Neural progenitor cell (in vitro differentiated cells): ENCODE results near the gene RERG. TPM values are rescaled to one million over a fixed set of nuclear protein-coding genes. Genes with fewer than 3 reads are reported as not detected.

Experiments used
- DNase-seq: peaks from one replicate; pipeline ENCODE4 v3.0.0-alpha.2; 2016; ENCODE audit warnings: low spot score
- H2AFZ ChIP-seq: fragments of 200-600 bp; sonication (generic); replicated peaks from 2 replicates; pipeline ENCODE4 v1.6.1; 2016; ENCODE audit warnings: antibody characterized with exemption
- H3F3A ChIP-seq: fragments of 200-600 bp; sonication (generic); 2 replicates; pipeline ENCODE4 v1.6.1; 2016; ENCODE audit warnings: antibody characterized with exemption, low read depth
- H3K27ac ChIP-seq: fragments of 200-600 bp; sonication (generic); 2 replicates; pipeline ENCODE4 v1.5.1; 2016; ENCODE audit warnings: mild to moderate bottlenecking
- H3K27me3 ChIP-seq: fragments of 200-600 bp; sonication (generic); 2 replicates; pipeline ENCODE4 v1.6.1; 2016; ENCODE audit warnings: mild to moderate bottlenecking, moderate library complexity
- H3K36me3 ChIP-seq: fragments of 200-600 bp; sonication (generic); 2 replicates; pipeline ENCODE4 v1.5.1; 2016
- H3K4me1 ChIP-seq: fragments of 200-600 bp; sonication (generic); 2 replicates; pipeline ENCODE4 v1.6.1; 2016; ENCODE audit warnings: mixed run types
- H3K4me2 ChIP-seq: fragments of 200-600 bp; sonication (generic); 2 replicates; pipeline ENCODE4 v1.6.1; 2016
- H3K4me3 ChIP-seq: fragments of 200-600 bp; sonication (generic); 2 replicates; pipeline ENCODE4 v1.5.1; 2016
- H3K79me2 ChIP-seq: fragments of 200-600 bp; sonication (generic); 2 replicates; pipeline ENCODE4 v1.6.1; 2016; ENCODE audit warnings: low read depth
- H3K9ac ChIP-seq: fragments of 200-600 bp; sonication (generic); 2 replicates; pipeline ENCODE4 v1.6.1; 2016
- H3K9me3 ChIP-seq: fragments of 200-600 bp; sonication (generic); 2 replicates; pipeline ENCODE4 v1.5.1; 2016; ENCODE audit warnings: low read depth
- H4K20me1 ChIP-seq: fragments of 200-600 bp; sonication (generic); 2 replicates; pipeline ENCODE4 v1.6.1; 2016; ENCODE audit warnings: low read depth
- H3K27ac Mint-ChIP-seq: 3 replicates; pipeline ENCODE4 v1.8.0; 2021; ENCODE audit warnings: mixed read lengths
- H3K27me3 Mint-ChIP-seq: 2 replicates; pipeline ENCODE4 v1.8.0; 2022; ENCODE audit warnings: low read depth, mild to moderate bottlenecking, inconsistent platforms, moderate library complexity, mixed read lengths; ENCODE audit not compliant: insufficient read depth
- H3K36me3 Mint-ChIP-seq: 3 replicates; pipeline ENCODE4 v1.8.0; 2021; ENCODE audit warnings: mixed read lengths
- H3K4me1 Mint-ChIP-seq: 3 replicates; pipeline ENCODE4 v1.8.0; 2021; ENCODE audit warnings: mixed read lengths
- H3K4me3 Mint-ChIP-seq: 3 replicates; pipeline ENCODE4 v1.8.0; 2021; ENCODE audit warnings: mild to moderate bottlenecking, moderate library complexity, mixed read lengths
- H3K9me3 Mint-ChIP-seq: 3 replicates; pipeline ENCODE4 v1.8.0; 2020; ENCODE audit warnings: mixed read lengths
- CTCF ChIP-seq: fragments of 200-600 bp; sonication (generic); IDR thresholded peaks from 2 replicates; pipeline ENCODE4 v1.5.1; 2017; ENCODE audit warnings: antibody characterized with exemption, mild to moderate bottlenecking
- EZH2 ChIP-seq: fragments of 200-600 bp; sonication (generic); IDR thresholded peaks from 2 replicates; pipeline ENCODE4 v1.6.1; 2017; ENCODE audit warnings: antibody characterized with exemption, mild to moderate bottlenecking, moderate library complexity
- EZH2phosphoT487 ChIP-seq: fragments of 200-600 bp; sonication (generic); IDR thresholded peaks from 2 replicates; pipeline ENCODE4 v1.6.1; 2017; ENCODE audit warnings: antibody characterized with exemption
- total RNA-seq: library from RNA; depleted of rRNA; stranded (reverse); fragments of >200 nt; gene quantifications from 2 replicates; pipeline ENCODE4 v1.2.3, GENCODE V29; 2015; ENCODE audit warnings: low replicate concordance

RERG gene
- total RNA-seq, 1 donor from 2014 or later, result 0.06 TPM

- Histone ChIP-seq H3K27ac (no peak overlapping the region), H2AFZ (peak overlapping the region; percentile 78), H4K20me1 (no peaks in the 10 kb centered on the region), H3K79me2 (no peaks in the 10 kb centered on the region), H3K4me2 (peak overlapping the region; percentile 27), H3K9ac (no peak overlapping the region), H3K4me3 (no peak overlapping the region), H3K4me1 (peaks cover 17% of the 10 kb centered on the region), H3K27me3 (peaks cover 2% of the 10 kb centered on the region), H3F3A (peaks cover 7% of the 10 kb centered on the region), H3K9me3 (no peaks in the 10 kb centered on the region), H3K36me3 (no peaks in the 10 kb centered on the region)
- no peak overlapping the region for H3K4me3 Mint-ChIP-seq
- peaks cover 5% of the 10 kb centered on the region for H3K9me3 Mint-ChIP-seq
- H3K27ac Mint-ChIP-seq, result peak overlapping the region; percentile 64
- TF ChIP-seq CTCF, result no peak
- no peak for TF ChIP-seq EZH2
- no peak for TF ChIP-seq EZH2phosphoT487
- no peaks in the 10 kb centered on the region for H3K27me3 Mint-ChIP-seq
- H3K4me1 Mint-ChIP-seq, result peaks cover 28% of the 10 kb centered on the region
- DNase-seq, result peak; percentile 21
- H3K36me3 Mint-ChIP-seq, result no peaks in the 10 kb centered on the region
Observed at GRCh38 chr12:15253990-15254389, 32.8 kb upstream of the RERG start.

- Mint-ChIP-seq H3K27ac (no peak overlapping the region), H3K4me3 (no peak overlapping the region), H3K4me1 (no peaks in the 10 kb centered on the region), H3K36me3 (no peaks in the 10 kb centered on the region), H3K9me3 (peaks cover 13% of the 10 kb centered on the region), H3K27me3 (no peaks in the 10 kb centered on the region)
- no peak for TF ChIP-seq EZH2
- no peak for TF ChIP-seq EZH2phosphoT487
- no peak for TF ChIP-seq CTCF
- no peak for DNase-seq
- H2AFZ ChIP-seq, result no peak overlapping the region
- H3K79me2 ChIP-seq, result no peaks in the 10 kb centered on the region
- H3K9me3 ChIP-seq, result no peaks in the 10 kb centered on the region
- no peak overlapping the region for H3K4me2 ChIP-seq
- H3K9ac ChIP-seq, result no peak overlapping the region
- H3K27me3 ChIP-seq, result no peaks in the 10 kb centered on the region
- H3K36me3 ChIP-seq, result no peaks in the 10 kb centered on the region
- H3K4me3 ChIP-seq, result no peak overlapping the region
- no peaks in the 10 kb centered on the region for H4K20me1 ChIP-seq
- no peaks in the 10 kb centered on the region for H3F3A ChIP-seq
- H3K27ac ChIP-seq, result no peak overlapping the region
- H3K4me1 ChIP-seq, result no peaks in the 10 kb centered on the region
Observed at GRCh38 chr12:15244926-15245325, 23.7 kb upstream of the RERG start.

- H3K27me3 Mint-ChIP-seq, result no peaks in the 10 kb centered on the region
- no peak overlapping the region for H3K27ac ChIP-seq
- H3K36me3 Mint-ChIP-seq, result no peaks in the 10 kb centered on the region
Observed at GRCh38 chr12:15244341-15244740, 23.1 kb upstream of the RERG start.

More at GRCh38 chr12:15244341-15244740, 23.1 kb upstream of the RERG start:
- Histone ChIP-seq H3K27me3 (no peaks in the 10 kb centered on the region), H3K9ac (no peak overlapping the region), H3K9me3 (no peaks in the 10 kb centered on the region), H2AFZ (peak overlapping the region; percentile 7), H3K36me3 (no peaks in the 10 kb centered on the region), H4K20me1 (no peaks in the 10 kb centered on the region), H3K4me3 (no peak overlapping the region), H3K79me2 (no peaks in the 10 kb centered on the region), H3K4me2 (no peak overlapping the region), H3K4me1 (no peaks in the 10 kb centered on the region), H3F3A (no peaks in the 10 kb centered on the region)
- Mint-ChIP-seq H3K4me3 (no peak overlapping the region), H3K27ac (no peak overlapping the region), H3K4me1 (no peaks in the 10 kb centered on the region), H3K9me3 (peaks cover 13% of the 10 kb centered on the region)
- TF ChIP-seq CTCF, result no peak
- no peak for TF ChIP-seq EZH2
- TF ChIP-seq EZH2phosphoT487, result no peak
- DNase-seq, result no peak
